HCT116 (cell line): ENCODE data around the gene MTHFSD. TPM values are rescaled to one million over a fixed set of nuclear protein-coding genes. Genes with fewer than 3 reads are reported as not detected.

Experiments used
- ATAC-seq: fragments of 200-7000 bp; cut with Tn5 transposase; 2 replicates; pipeline ENCODE4 v1.9.1; 2020; ENCODE audit warnings: mild to moderate bottlenecking, moderate library complexity
- BruUV-seq: library from RNA; stranded (reverse); fragments of 400-500 nt; replicated peaks from 2 replicates; lab custom pipeline; 2021; lab: Mats Ljungman, UMichigan
- CTCF ChIA-PET: fragments of 300-600 bp; sonication (Branson Sonifier 250); formaldehyde crosslinking; loops from one replicate; lab custom pipeline; 2021; ENCODE audit warnings: antibody characterized with exemption; lab: Charles Lee
- POLR2A ChIA-PET: fragments of 300-600, 350-600 bp; sonication (Branson Sonifier 250); formaldehyde crosslinking; loops from one replicate; lab custom pipeline; 2021; ENCODE audit warnings: antibody characterized with exemption; lab: Charles Lee
- RAD21 ChIA-PET, 2 experiments: fragments of 300-600 bp; sonication (Branson Sonifier 250); formaldehyde crosslinking; loops; one replicate each; lab custom pipeline; 2023; ENCODE audit warnings: low total read pairs in 2 of 2; ENCODE audit not compliant: uncharacterized antibody in 2 of 2, unreplicated experiment in 2 of 2, low non-redundant PET in 1 of 2; lab: Charles Lee
- DNase-seq: peaks from one replicate; pipeline ENCODE4 v3.0.0-alpha.2; 2010; ENCODE audit warnings: low read depth, low spot score
- H2AFZ ChIP-seq: fragments of 200-600 bp; shearing (Covaris generic), sonication (generic); 2 replicates; pipeline ENCODE4 v1.6.1; 2017; ENCODE audit warnings: low read depth, mixed run types, mixed read lengths, antibody characterized with exemption, low read length; ENCODE audit not compliant: poor library complexity, severe bottlenecking
- H3K27ac ChIP-seq: 2 replicates; pipeline ENCODE4 v1.5.1; 2012; ENCODE audit warnings: low read depth, low read length
- H3K27me3 ChIP-seq: fragments of 200-600 bp; sonication (generic); 2 replicates; pipeline ENCODE4 v1.6.1; 2016; ENCODE audit warnings: mixed run types, low read length, mixed read lengths; ENCODE audit not compliant: insufficient read depth
- H3K36me3 ChIP-seq, 2 experiments: fragments of 200-500 bp in 1 of 2; fragments of 200-600 bp in 1 of 2; sonication (Bioruptor generic) in 1 of 2; sonication (generic) in 1 of 2; 2 replicates each; pipeline versions ENCODE4 v1.5.1 to v1.6.1; 2014 to 2016; ENCODE audit warnings: low read length in 2 of 2, inconsistent platforms in 1 of 2, mixed read lengths in 1 of 2, mixed run types in 1 of 2; ENCODE audit not compliant: insufficient read depth in 2 of 2, control insufficient read depth in 1 of 2
- H3K4me1 ChIP-seq, 2 experiments: fragments of 200-600 bp in 1 of 2; sonication (generic) in 1 of 2; 2 replicates each; pipeline versions ENCODE4 v1.5.1 to v1.6.1; 2012 to 2017; ENCODE audit warnings: low read length in 2 of 2, inconsistent platforms in 1 of 2, mild to moderate bottlenecking in 1 of 2, mixed read lengths in 1 of 2, mixed run types in 1 of 2, moderate library complexity in 1 of 2; ENCODE audit not compliant: insufficient read depth in 2 of 2, control insufficient read depth in 1 of 2
- H3K4me2 ChIP-seq: fragments of 200-600 bp; sonication (generic); 2 replicates; pipeline ENCODE4 v1.6.1; 2017; ENCODE audit warnings: mixed run types, low read length, mixed read lengths
- H3K4me3 ChIP-seq, 2 experiments: fragments of 200-600 bp in 1 of 2; sonication (generic) in 1 of 2; replicated peaks in 1 of 2; 2 replicates each; pipeline ENCODE4 v1.5.1; 2011 to 2016; ENCODE audit warnings: low read length in 2 of 2, control low read depth in 1 of 2, low read depth in 1 of 2, mild to moderate bottlenecking in 1 of 2, mixed read lengths in 1 of 2, mixed run types in 1 of 2
- H3K79me2 ChIP-seq: fragments of 200-600 bp; sonication (generic); 2 replicates; pipeline ENCODE4 v1.6.1; 2017; ENCODE audit warnings: mild to moderate bottlenecking, mixed run types, low read length, moderate library complexity, mixed read lengths; ENCODE audit not compliant: insufficient read depth
- H3K9ac ChIP-seq: fragments of 200-600 bp; sonication (generic); 2 replicates; pipeline ENCODE4 v1.6.1; 2016; ENCODE audit warnings: low read length, mixed read lengths
- H3K9me2 ChIP-seq: fragments of 200-600 bp; sonication (generic), shearing (Covaris generic); 2 replicates; pipeline ENCODE4 v1.6.1; 2017; ENCODE audit warnings: mixed run types, mild to moderate bottlenecking, moderate library complexity; ENCODE audit not compliant: insufficient read depth
- H3K9me3 ChIP-seq, 2 experiments: fragments of 200-500 bp in 1 of 2; fragments of 200-600 bp in 1 of 2; sonication (Bioruptor generic) in 1 of 2; sonication (generic) in 1 of 2; 2 replicates each; pipeline ENCODE4 v1.6.1; 2014 to 2017; ENCODE audit warnings: low read length in 2 of 2, mixed read lengths in 2 of 2, inconsistent platforms in 1 of 2, low read depth in 1 of 2, mild to moderate bottlenecking in 1 of 2, mixed run types in 1 of 2, moderate library complexity in 1 of 2; ENCODE audit not compliant: control insufficient read depth in 1 of 2, insufficient read depth in 1 of 2
- H4K20me1 ChIP-seq: fragments of 200-600 bp; sonication (generic), shearing (Covaris generic); 2 replicates; pipeline ENCODE4 v1.6.1; 2017; ENCODE audit warnings: mixed run types, mild to moderate bottlenecking, moderate library complexity; ENCODE audit not compliant: insufficient read depth
- ATF3 ChIP-seq: IDR thresholded peaks from 2 replicates; pipeline ENCODE4 v1.6.1; 2012
- CBX3 ChIP-seq: IDR thresholded peaks from 2 replicates; pipeline ENCODE4 v1.6.1; 2012; ENCODE audit warnings: low read depth
- CEBPB ChIP-seq: IDR thresholded peaks from 2 replicates; pipeline ENCODE4 v1.6.1; 2012; ENCODE audit warnings: low read depth
- EGR1 ChIP-seq: IDR thresholded peaks from 2 replicates; pipeline ENCODE4 v1.6.1; 2012; ENCODE audit warnings: low read depth
- ELF1 ChIP-seq: IDR thresholded peaks from 2 replicates; pipeline ENCODE4 v1.6.1; 2012; ENCODE audit warnings: low read depth, borderline replicate concordance
- EZH2 ChIP-seq: fragments of 200-600 bp; sonication (generic); IDR thresholded peaks from 2 replicates; pipeline ENCODE4 v1.6.1; 2017; ENCODE audit warnings: antibody characterized with exemption, mixed run types
- FOSL1 ChIP-seq: IDR thresholded peaks from 2 replicates; pipeline ENCODE4 v1.6.1; 2012; ENCODE audit warnings: low read depth
- JUND ChIP-seq: IDR thresholded peaks from 2 replicates; pipeline ENCODE4 v1.6.1; 2012
- RAD21 ChIP-seq: IDR thresholded peaks from 2 replicates; pipeline ENCODE4 v1.6.1; 2012; ENCODE audit warnings: low read depth, mild to moderate bottlenecking
- REST ChIP-seq: IDR thresholded peaks from 2 replicates; pipeline ENCODE4 v1.6.1; 2012; ENCODE audit warnings: low read depth
- SP1 ChIP-seq: IDR thresholded peaks from 2 replicates; pipeline ENCODE4 v1.6.1; 2012; ENCODE audit warnings: low read depth
- SRF ChIP-seq: IDR thresholded peaks from 2 replicates; pipeline ENCODE4 v1.6.1; 2012; ENCODE audit warnings: low read depth
- TCF7L2 ChIP-seq: IDR thresholded peaks from 2 replicates; pipeline ENCODE4 v1.7.0; 2011; ENCODE audit warnings: borderline replicate concordance, inconsistent platforms; ENCODE audit not compliant: insufficient read depth, insufficient read length; ENCODE audit errors: extremely low read depth
- YY1 ChIP-seq: IDR thresholded peaks from 2 replicates; pipeline ENCODE4 v1.6.1; 2011; ENCODE audit warnings: low read length, low read depth, moderate library complexity, mild to moderate bottlenecking; ENCODE audit not compliant: insufficient replicate concordance; ENCODE audit errors: extremely low read depth
- intact Hi-C: fragments of 100-400 bp; cut with micrococcal nuclease; formaldehyde crosslinking; loops from 2 replicates; pipeline ENCODE4 v1.10.0; 2022
- total RNA-seq: library from RNA; stranded (reverse); gene quantifications from one replicate; pipeline ENCODE4 v1.2.1, GENCODE V29; 2021; ENCODE audit not compliant: unreplicated experiment

Gene MTHFSD
- total RNA-seq, 1 experiment from 2014 or later, result 33.1 TPM

GRCh38 chr16:86524029-86524428 is 31.0 kb downstream of the MTHFSD start:
- CTCF ChIA-PET, result no interaction called here
- RAD21 ChIA-PET, result no interaction called here
- intact Hi-C loops, result no loop called here

More at GRCh38 chr16:86524029-86524428, 31.0 kb downstream of the MTHFSD start:
- no TSS peak for BruUV-seq
- Histone ChIP-seq H4K20me1 (no peaks in the 10 kb centered on the region), H3K27ac (no peak overlapping the region), H3K9me3 (no peaks in the 10 kb centered on the region), H3K9me2 (no peaks in the 10 kb centered on the region), H3K4me3 (no peak overlapping the region), H3K9ac (no peak overlapping the region), H3K4me2 (no peak overlapping the region), H3K79me2 (no peaks in the 10 kb centered on the region), H2AFZ (no peak overlapping the region), H3K36me3 (no peaks in the 10 kb centered on the region), H3K27me3 (no peaks in the 10 kb centered on the region), H3K4me1 (peaks cover 4 to 14% of the 10 kb centered on the region in 2 experiments; a peak in 3 of 4 replicates)
- TF ChIP-seq RAD21 (no peak), REST (no peak), SP1 (no peak), EZH2 (no peak), ELF1 (no peak), CEBPB (no peak), YY1 (no peak), EGR1 (no peak), ATF3 (no peak), TCF7L2 (no peak), JUND (no peak), FOSL1 (no peak), CBX3 (no peak), SRF (no peak)
- DNase-seq, result no peak
- POLR2A ChIA-PET, result no interaction called here
- no peak for ATAC-seq
